HepG2 (cell line): ENCODE results near the gene GSTP1. TPM values are rescaled to one million over a fixed set of nuclear protein-coding genes. Genes with fewer than 3 reads are reported as not detected.

Experiments
- AHDC1 ChIP-seq: sonication (generic); formaldehyde crosslinking; IDR thresholded peaks from 2 replicates; pipeline ENCODE4 v1.5.1; 2020; ENCODE audit warnings: mild to moderate bottlenecking, missing genetic modification reagents, borderline replicate concordance
- BRCA1 ChIP-seq: sonication (generic); formaldehyde crosslinking; IDR thresholded peaks from 2 replicates; pipeline ENCODE4 v1.4.0; 2020; ENCODE audit warnings: missing genetic modification reagents
- CHD2 ChIP-seq: IDR thresholded peaks from 2 replicates; pipeline ENCODE4 v1.6.1; 2011; ENCODE audit warnings: low read depth, low read length, improper control_type of control experiment
- CREB1 ChIP-seq, 2 experiments: fragments of 450-650 bp in 1 of 2; IDR thresholded peaks; 2 replicates each; pipeline ENCODE4 v1.6.1; 2016 to 2017; ENCODE audit warnings: control low read depth in 1 of 2, mild to moderate bottlenecking in 1 of 2, missing compliant biosample characterization in 1 of 2, missing genetic modification characterization in 1 of 2
- CTCF ChIP-seq: sonication (generic); formaldehyde crosslinking; IDR thresholded peaks from 2 replicates; pipeline ENCODE4 v1.5.0; 2020; ENCODE audit warnings: mild to moderate bottlenecking, missing genetic modification reagents, moderate library complexity
- GZF1 ChIP-seq: sonication (generic); formaldehyde crosslinking; IDR thresholded peaks from 2 replicates; pipeline ENCODE4 v1.5.1; 2020; ENCODE audit warnings: mild to moderate bottlenecking, missing genetic modification reagents
- HNF4G ChIP-seq, 2 experiments: sonication (generic) in 1 of 2; formaldehyde crosslinking in 1 of 2; IDR thresholded peaks; 2 replicates each; pipeline versions ENCODE4 v1.4.0 to v1.6.1; 2011 to 2020; ENCODE audit warnings: borderline replicate concordance in 2 of 2, low read depth in 2 of 2, mild to moderate bottlenecking in 2 of 2, low read length in 1 of 2, missing genetic modification reagents in 1 of 2, moderate library complexity in 1 of 2
- IRF2 ChIP-seq: IDR thresholded peaks from 2 replicates; pipeline ENCODE4 v1.6.1; 2018; ENCODE audit warnings: missing genetic modification reagents, missing compliant biosample characterization
- LCORL ChIP-seq, 2 experiments: fragments of 450-650 bp in 1 of 2; sonication (generic) in 1 of 2; formaldehyde crosslinking in 1 of 2; IDR thresholded peaks; 2 replicates each; pipeline versions ENCODE4 v1.5.0 to v1.6.1; 2017 to 2020; ENCODE audit warnings: antibody characterized with exemption in 1 of 2, missing genetic modification reagents in 1 of 2
- MEF2D ChIP-seq: sonication (generic); formaldehyde crosslinking; IDR thresholded peaks from 2 replicates; pipeline ENCODE4 v1.5.1; 2020; ENCODE audit warnings: mild to moderate bottlenecking, missing genetic modification reagents
- MIXL1 ChIP-seq: IDR thresholded peaks from 2 replicates; pipeline ENCODE4 v1.6.1; 2016
- MYNN ChIP-seq: sonication (generic); formaldehyde crosslinking; IDR thresholded peaks from 2 replicates; pipeline ENCODE4 v1.4.0; 2020; ENCODE audit warnings: mild to moderate bottlenecking, low read depth, missing genetic modification reagents
- NR2F6 ChIP-seq, 2 experiments: IDR thresholded peaks; 2 replicates each; pipeline ENCODE4 v1.6.1; 2016; ENCODE audit warnings: antibody characterized with exemption in 1 of 2, mild to moderate bottlenecking in 1 of 2
- PRPF4 ChIP-seq: fragments of 200-400 bp; formaldehyde crosslinking; IDR thresholded peaks from 2 replicates; pipeline ENCODE4 v1.6.1; 2016; ENCODE audit warnings: low read length, low read depth; ENCODE audit not compliant: poor library complexity, severe bottlenecking
- REXO4 ChIP-seq: sonication (generic); formaldehyde crosslinking; IDR thresholded peaks from 2 replicates; pipeline ENCODE4 v1.8.0; 2022; ENCODE audit warnings: missing genetic modification reagents, mild to moderate bottlenecking, borderline replicate concordance
- SALL1 ChIP-seq: sonication (generic); formaldehyde crosslinking; IDR thresholded peaks from 2 replicates; pipeline ENCODE4 v1.8.0; 2022; ENCODE audit warnings: mild to moderate bottlenecking, missing genetic modification reagents
- SIX1 ChIP-seq: sonication (generic); formaldehyde crosslinking; IDR thresholded peaks from 2 replicates; pipeline ENCODE4 v1.4.0; 2020; ENCODE audit warnings: missing genetic modification reagents, borderline replicate concordance
- SMC3 ChIP-seq: IDR thresholded peaks from 2 replicates; pipeline ENCODE4 v1.6.1; 2011; ENCODE audit warnings: low read length, improper control_type of control experiment
- ZKSCAN8 ChIP-seq: IDR thresholded peaks from 2 replicates; pipeline ENCODE4 v1.6.1; 2016; ENCODE audit warnings: borderline replicate concordance, missing genetic modification reagents, missing compliant biosample characterization
- ZNF670 ChIP-seq: sonication (generic); formaldehyde crosslinking; IDR thresholded peaks from 2 replicates; pipeline ENCODE4 v1.8.0; 2022; ENCODE audit warnings: mild to moderate bottlenecking, missing genetic modification reagents, borderline replicate concordance
- ZNF720 ChIP-seq: sonication (generic); formaldehyde crosslinking; IDR thresholded peaks from 2 replicates; pipeline ENCODE4 v1.4.0; 2020; ENCODE audit warnings: missing genetic modification reagents
- ZNF749 ChIP-seq: sonication (generic); formaldehyde crosslinking; IDR thresholded peaks from 2 replicates; pipeline ENCODE4 v1.8.0; 2022; ENCODE audit warnings: mild to moderate bottlenecking, missing genetic modification reagents, moderate library complexity, borderline replicate concordance
- ZNF841 ChIP-seq: sonication (generic); formaldehyde crosslinking; IDR thresholded peaks from 2 replicates; pipeline ENCODE4 v1.8.1; 2023; ENCODE audit warnings: missing genetic modification reagents, borderline replicate concordance
- polyA plus RNA-seq, 8 experiments: library from polyadenylated mRNA; depleted of rRNA in 3 of 8; stranded (reverse) in 7 of 8; unstranded in 1 of 8; fragments of >200 nt; fragmentation: Illumina TruSeq in 4 of 8; extraction: Trizol in 4 of 8; gene quantifications; 2 replicates each; pipeline versions ENCODE4 v1.2.1 to v1.2.3, GENCODE V29; 2011 to 2016; ENCODE audit warnings: low read depth in 4 of 8, missing spikeins in 1 of 8, mixed read lengths in 1 of 8; ENCODE audit not compliant: insufficient read depth in 1 of 8
- total RNA-seq, 5 experiments: library from RNA; depleted of rRNA; stranded (reverse); fragments of >200 nt; fragmentation: Illumina TruSeq; extraction: Trizol; gene quantifications; 2 replicates each; pipeline ENCODE4 v1.2.3, GENCODE V29; 2016; ENCODE audit warnings: low read depth in 1 of 5

The GSTP1 gene
- total and polyA plus RNA-seq, 2 of the 13 experiments (the other 11 are each of a cell fraction or from before 2014, with no cell fraction given): not detected

GRCh38 chr11:67581469-67581868 lies 2.1 kb upstream of the GSTP1 start (continued):
- TF ChIP-seq AHDC1 (CRISPR knock-in tag) (peak; percentile 64; the same call in 1 of the 2 replicates), ZKSCAN8 (no peak), GZF1 (CRISPR knock-in tag) (no peak), PRPF4 (no peak), BRCA1 (CRISPR knock-in tag) (no peak), MYNN (no peak), REXO4 (CRISPR knock-in tag) (no peak), CTCF (CRISPR knock-in tag) (no peak), CREB1 (IDR thresholded peaks at IDR 0.05) (no peak), CREB1 (CRISPR knock-in tag; IDR thresholded peaks at IDR 0.05) (0 out of 2 replicates have a peak, but pooled peaks have one; percentile 34), ZNF670 (CRISPR knock-in tag) (no peak), CHD2 (no peak), NR2F6 (IDR thresholded peaks at IDR 0.05) (peak; percentile 92), NR2F6 (CRISPR knock-in tag; IDR thresholded peaks at IDR 0.05) (peak; percentile 91), SIX1 (CRISPR knock-in tag) (0 out of 2 replicates have a peak, but pooled peaks have one; percentile 10), SMC3 (no peak), SALL1 (CRISPR knock-in tag) (peak; percentile 80), LCORL (IDR thresholded peaks at IDR 0.05) (no peak), LCORL (CRISPR knock-in tag; IDR thresholded peaks at IDR 0.05) (no peak), ZNF720 (CRISPR knock-in tag) (no peak), ZNF749 (CRISPR knock-in tag) (no peak), IRF2 (CRISPR knock-in tag) (peak; percentile 17; the same call in 1 of the 2 replicates), ZNF841 (CRISPR knock-in tag) (no peak), MIXL1 (CRISPR knock-in tag) (peak; percentile 68), HNF4G (IDR thresholded peaks at IDR 0.05; ENCODE audit: borderline replicate concordance, low read depth, low read length) (peak; percentile 51), HNF4G (CRISPR knock-in tag; IDR thresholded peaks at IDR 0.05; ENCODE audit: borderline replicate concordance, low read depth) (no peak), MEF2D (CRISPR knock-in tag) (peak; percentile 65; the same call in 1 of the 2 replicates)
